ENCODE results near the gene ARPC2. TPM values are rescaled to one million over a fixed set of nuclear protein-coding genes. Genes with fewer than 3 reads are reported as not detected.
A peak's percentile ranks its signal among the peaks of the same experiment; 100 is the strongest.

The ARPC2 gene
- polyA plus RNA-seq, 3 donors, result 65.3 to 309 (median 256) TPM

DNA sequence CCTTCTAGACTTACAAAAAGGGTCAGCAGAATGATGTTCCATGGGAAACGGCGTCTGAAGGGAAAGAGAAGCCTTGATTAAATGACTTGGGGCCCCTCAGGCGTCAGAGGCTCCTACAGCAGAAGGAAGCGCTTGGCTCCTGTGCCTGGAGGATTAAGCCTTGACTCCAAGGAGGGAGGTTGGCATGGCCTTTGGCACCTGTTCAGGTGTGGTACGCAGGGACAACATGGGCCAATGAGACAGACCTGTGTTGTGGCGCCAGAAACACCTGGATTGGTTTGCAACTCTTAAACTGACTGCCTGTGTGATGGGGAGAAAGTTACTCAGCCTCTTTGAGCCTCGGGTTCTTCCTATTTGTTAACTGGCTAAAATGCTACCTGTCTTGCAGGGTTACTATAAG is 60.9 kb downstream of the ARPC2 start:
- 54 to 89% (median 64%) methylated on average over 7 of the region's 7 CpGs for WGBS, 3 donors
- H3K27ac ChIP-seq (ENCODE audit: low read depth, low read length), result no peak overlapping the region

DNA sequence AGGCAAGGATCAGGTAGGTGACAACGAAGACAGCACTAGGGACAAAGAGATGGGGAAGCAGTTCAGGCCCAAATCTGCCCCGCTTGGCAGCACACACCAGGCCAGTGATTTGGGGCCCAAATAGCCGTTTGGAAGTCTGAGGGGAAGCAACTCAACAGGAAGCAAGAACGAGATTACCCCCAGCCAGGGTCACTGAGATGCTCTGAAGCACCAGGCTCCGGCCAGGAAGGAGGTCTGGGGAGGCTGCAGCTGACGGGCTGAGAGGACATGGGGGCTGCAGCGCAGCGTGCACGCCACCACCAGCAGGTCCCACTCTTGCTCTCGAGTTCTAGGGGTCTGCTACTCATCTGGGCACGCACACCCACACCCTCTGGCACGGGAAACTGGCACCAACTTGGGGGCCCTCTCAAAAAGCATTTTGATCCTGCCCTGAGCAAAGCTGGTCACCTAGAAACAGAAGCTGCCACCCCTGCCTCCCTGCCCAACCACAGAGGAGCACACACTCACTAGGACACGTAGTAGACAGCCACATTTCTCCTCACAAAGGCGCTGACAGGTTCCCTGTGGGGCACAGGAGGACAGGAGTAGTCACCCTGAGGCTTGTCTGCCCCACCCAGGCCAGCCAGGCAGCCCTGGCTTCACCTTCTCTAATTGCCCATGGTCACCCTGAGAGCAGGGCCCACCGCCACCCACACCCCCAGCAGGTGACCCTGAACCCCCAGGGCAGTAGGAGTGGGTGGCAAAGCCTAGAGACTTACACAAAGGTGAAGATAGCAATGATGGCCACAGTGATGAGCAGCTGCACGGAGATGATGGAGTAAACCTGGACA is 61.8 kb downstream of the ARPC2 start:
- no peak overlapping the region for H3K27ac ChIP-seq (ENCODE audit: low read depth, low read length)
- 81 to 84% (median 81%) methylated on average over 16 of the region's 16 CpGs for WGBS, 3 donors

DNA sequence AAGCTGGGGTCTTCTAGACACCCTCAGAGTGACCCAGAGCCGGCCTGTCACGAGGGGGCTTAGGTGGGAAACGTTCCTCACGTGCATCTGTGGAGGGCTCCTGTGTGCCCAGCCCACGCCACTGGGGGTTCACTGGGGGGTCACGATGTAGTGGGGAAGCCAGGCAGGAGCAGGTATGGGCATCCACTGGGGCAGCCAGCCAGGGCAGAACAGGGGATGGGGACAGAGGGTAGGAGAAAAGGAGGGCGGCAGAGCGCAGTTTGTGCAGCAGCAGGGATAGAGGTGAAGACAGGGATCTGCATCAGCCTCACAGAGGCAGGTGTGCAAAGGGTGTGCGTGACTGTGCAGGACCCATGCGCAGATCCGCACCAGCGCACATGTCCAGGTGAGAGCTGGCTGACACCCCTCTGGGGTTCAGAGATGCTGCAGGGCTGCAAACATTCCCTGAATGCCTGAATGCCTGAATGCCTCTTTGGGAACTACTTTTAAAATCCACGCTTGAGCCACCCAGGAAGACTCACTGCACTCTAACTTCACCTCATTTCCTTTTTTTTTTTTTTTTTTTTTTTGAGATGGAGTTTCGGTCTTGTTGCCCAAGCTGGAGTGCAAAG is 63.4 kb downstream of the ARPC2 start:
- WGBS, 3 donors, result 91 to 92% (median 92%) methylated on average over 14 of the region's 14 CpGs
- no peak overlapping the region for H3K27ac ChIP-seq (ENCODE audit: low read depth, low read length)

DNA sequence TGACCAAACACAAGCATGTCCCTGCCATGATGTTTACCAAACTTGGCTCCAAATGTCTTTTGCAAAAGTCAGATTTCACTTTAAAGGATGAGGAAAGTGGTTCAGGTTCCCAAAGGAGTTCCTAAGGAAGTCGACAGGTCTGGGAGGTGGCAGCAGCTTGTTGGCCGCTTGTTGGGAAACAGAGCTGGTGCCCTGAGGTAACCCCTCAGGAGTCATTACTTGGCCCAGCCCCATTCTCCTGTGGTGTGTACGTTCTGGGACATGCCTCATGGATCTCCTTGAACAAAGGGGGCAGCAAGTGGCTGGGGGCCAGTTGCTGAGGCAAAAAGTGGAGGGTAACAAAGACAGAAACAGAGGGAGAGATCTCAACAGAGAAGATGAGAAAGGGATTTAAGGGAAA is 64.5 kb downstream of the ARPC2 start:
- H3K27ac ChIP-seq (ENCODE audit: low read depth, low read length), result no peak overlapping the region
- WGBS, 3 donors, result 18 to 60% (median 49%) methylated on average over 3 of the region's 3 CpGs

DNA sequence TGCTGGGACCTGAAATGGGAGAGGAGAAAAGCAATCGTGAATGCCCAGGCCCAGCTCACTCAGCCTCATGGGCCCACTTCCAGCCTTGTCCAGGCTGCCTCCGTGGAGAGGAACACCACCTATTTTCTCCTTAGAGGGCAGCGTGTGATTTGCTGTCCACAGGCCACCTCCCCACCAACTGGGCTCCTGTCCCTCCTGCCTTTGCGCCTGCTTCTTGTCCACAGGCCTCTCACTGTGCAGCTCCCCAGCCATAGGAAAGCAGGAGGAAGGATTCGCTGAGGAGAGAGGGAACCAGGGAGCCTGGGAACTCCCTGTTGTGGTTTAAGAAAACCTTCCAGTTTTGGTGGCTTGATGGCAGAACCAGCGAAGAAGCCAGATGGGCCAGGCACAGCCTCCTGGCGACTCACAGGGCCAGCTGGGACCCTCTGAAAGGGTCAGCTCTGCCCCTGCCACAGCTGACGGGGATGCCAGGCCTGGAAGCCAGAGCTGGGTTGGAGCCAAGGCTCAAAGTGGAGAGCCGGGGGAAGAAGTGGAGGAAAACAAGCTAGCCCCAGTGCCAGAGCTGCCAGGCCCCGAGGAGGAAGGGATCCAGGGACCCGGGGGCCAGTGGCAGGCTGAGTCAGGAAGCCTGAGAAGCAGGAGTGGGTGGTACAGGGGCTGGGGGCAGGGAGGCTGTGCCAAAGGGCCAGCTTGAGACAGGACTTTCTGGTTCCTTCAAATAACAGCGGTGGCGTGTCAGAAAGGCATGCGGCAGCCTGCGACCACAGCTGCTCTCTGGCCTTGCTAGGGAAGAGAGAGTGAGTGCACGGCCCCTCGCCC is 65.4 kb downstream of the ARPC2 start:
- peak overlapping the region; percentile 24 for H3K27ac ChIP-seq (ENCODE audit: low read depth, low read length)

DNA sequence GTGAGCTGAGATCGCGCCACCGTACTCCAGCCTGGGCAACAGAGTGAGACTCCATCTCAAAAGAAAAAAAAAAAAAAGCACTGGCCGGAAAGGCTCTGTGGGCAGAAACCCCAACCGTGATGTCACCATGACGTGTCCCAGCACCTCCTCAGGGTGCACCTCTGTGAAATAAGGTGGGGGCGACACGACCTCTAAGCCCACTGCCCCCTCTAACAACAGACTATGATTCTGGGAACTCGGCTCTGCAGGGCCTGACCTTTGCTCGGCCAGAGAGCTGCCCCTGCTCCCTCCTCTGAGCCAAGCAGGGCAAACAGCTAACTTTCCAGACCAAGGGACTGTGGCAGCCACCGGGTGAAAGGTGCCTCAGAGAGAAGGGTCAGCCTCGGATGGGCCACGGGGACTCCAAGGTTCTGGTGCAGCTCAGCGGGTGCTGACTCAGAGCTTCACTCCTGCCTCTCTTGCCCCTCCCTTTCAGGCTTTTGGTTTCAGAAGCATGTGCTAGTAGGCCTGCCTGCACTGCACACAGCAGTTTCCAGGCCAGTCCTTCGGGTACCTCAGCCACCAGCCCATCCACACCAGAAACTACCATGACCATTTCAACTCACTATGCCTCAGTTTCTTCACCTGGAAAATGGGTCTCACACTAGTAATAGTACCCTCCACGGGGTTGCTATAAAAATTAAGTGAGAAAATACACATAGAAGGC is 67.3 kb downstream of the ARPC2 start:
- 37 to 59% (median 53%) methylated on average over 16 of the region's 16 CpGs for WGBS, 3 donors
- no peak overlapping the region for H3K27ac ChIP-seq (ENCODE audit: low read depth, low read length)

More for the DNA sequence above, 65.4 kb downstream of the ARPC2 start:
- 36 to 69% (median 69%) methylated on average over 17 of the region's 17 CpGs for whole genome bisulfite sequencing, 3 donors

DNA sequence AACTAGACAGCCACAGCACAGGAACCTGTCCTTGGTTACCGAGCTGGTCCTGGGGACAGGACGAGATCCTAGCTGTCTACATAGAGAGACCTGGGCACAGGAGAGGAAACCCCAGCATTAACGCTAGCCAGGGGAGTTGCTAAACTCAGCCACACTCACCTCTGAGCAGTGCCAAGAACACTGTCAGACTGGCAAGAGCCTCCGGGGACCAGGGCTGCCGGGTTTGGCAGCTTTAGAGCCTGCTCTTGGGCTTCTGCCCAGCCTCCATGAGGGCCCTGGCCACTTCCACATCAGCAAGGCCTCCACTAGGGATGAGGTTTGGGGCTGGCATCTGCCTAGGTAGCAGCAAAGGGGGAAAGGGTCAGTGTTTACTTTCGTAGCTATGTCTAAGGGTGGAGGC is 68.6 kb downstream of the ARPC2 start:
- peak overlapping the region; percentile 32 for H3K27ac ChIP-seq (ENCODE audit: low read depth, low read length)
- 16 to 38% (median 28%) methylated on average over 6 of the region's 6 CpGs for WGBS, 3 donors

DNA sequence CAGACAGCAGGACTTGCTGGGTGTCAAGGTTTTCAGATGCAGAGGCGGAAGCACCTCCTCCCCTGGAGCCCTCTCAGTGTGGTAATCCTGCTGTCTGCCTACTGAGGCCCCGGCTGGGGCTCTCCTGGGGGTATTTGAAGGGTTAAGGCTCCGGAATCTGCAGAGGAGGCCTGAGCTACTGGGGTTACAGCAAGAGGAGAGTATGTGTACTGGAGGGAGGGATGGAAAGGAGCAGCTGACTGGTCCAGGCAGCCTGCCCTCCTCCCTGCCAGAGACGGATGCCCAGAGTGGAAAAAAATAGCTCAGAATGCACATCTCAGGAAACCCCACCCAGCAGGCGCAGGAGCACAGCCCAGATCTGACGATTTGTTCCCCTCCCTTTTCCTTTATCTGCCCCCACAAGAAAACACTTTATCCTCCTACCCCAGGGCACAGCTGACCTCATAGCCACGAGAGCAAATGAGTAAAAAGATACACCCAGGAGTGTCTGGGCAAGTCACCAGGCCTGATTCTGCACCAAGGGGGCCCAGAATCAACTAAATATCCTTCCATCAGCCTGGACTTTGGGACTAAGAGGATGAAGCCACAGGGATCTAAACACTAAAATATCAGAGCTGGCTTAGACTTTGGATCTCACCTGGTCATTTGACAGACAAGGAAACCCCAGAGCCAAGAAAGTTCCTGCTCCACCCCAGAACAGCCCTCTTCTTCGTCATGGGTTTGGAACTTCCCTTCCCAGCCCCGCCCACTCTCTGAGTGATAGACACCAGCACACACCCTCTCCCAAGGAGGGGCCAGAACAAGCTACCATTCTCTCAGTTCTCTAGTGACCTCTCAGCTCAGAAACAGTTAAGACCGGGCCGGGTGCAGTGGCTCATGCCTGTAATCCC is 69.8 kb downstream of the ARPC2 start:
- WGBS, 3 donors, result 3 to 6% (median 3%) methylated on average over 10 to 11 of the region's 11 CpGs
- peak overlapping the region; percentile 75 for H3K27ac ChIP-seq (ENCODE audit: low read depth, low read length)

DNA sequence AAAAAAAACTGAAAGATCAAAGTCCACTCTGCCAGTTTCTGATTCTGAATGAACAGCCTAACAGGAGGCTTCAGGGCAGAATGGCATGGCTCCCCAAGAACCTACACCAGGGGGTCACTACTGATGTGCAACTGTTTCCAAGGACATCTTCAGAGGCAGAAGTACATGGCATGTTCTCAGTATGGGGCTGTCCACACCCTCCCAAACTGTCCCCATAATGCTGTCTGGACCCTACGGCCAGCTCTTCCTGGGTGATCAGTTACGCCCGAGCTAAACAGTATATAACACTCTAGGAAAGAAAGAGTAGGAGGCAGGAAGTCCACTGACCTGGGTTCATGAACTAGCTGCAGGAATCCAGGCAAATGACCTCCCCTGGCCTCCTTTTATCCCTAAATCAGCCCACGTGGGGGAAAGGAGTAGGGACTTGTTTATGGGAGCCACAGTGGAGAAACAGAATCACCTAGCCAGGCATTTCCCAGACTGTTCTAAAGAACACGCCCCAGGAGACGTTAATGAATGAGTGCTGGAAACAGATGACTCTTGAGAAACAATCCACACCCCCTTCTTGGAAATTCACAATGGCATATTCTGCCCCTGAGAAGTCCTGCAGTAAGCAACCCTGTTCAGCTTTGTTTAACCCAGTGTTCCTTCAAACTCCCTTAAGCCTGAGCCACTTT is 72.8 kb downstream of the ARPC2 start:
- WGBS, 3 donors, result 6 to 33% (median 19%) methylated on average over 6 of the region's 6 CpGs
- H3K27ac ChIP-seq (ENCODE audit: low read depth, low read length), result peak overlapping the region; percentile 92

DNA sequence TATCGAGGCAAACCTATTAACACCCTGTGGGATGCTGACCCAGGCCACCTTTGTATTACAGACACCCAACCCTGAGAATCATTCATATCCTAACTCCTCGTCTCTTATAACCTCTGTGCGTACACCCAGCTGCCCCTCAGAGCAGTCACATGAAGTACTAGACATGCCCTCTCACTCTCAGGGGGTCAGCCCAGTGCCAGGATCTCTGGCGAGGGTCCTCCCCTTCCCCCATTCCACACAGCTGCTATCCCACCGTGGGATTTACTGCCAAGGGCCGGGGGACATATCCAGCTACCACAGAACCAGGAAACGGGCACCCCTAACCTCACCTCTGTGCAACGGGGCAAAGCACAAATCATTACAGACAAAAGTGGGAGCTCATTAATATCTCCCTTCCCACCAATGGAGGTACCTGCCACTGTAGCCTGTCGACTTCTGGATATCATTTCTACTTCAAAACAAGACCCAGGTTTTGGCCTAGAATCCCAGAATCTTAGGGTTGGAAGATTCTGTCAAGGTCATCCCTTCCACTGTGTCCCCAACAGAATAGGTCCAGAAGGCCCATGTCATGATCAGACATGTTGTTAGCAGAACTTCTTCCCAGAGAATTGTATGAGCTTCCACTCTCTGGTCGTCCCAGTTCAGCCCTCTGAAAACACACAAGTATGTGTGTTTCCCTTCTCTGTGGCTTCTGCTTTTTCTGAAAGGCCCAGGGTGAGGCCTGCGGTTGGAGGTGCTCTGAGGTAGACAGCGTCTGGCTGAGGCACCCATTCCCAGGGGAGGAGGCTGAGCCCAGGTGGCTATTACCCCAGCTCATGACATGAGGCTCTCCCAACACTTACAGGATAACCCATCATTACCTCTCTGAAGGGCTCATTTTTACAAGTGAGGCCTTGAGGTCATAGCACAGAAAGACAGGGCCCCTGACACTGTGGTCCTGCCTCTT is 73.6 kb downstream of the ARPC2 start:
- peak overlapping the region; percentile 92 for H3K27ac ChIP-seq (ENCODE audit: low read depth, low read length)
- 13 to 40% (median 35%) methylated on average over 12 of the region's 12 CpGs for WGBS, 3 donors

DNA sequence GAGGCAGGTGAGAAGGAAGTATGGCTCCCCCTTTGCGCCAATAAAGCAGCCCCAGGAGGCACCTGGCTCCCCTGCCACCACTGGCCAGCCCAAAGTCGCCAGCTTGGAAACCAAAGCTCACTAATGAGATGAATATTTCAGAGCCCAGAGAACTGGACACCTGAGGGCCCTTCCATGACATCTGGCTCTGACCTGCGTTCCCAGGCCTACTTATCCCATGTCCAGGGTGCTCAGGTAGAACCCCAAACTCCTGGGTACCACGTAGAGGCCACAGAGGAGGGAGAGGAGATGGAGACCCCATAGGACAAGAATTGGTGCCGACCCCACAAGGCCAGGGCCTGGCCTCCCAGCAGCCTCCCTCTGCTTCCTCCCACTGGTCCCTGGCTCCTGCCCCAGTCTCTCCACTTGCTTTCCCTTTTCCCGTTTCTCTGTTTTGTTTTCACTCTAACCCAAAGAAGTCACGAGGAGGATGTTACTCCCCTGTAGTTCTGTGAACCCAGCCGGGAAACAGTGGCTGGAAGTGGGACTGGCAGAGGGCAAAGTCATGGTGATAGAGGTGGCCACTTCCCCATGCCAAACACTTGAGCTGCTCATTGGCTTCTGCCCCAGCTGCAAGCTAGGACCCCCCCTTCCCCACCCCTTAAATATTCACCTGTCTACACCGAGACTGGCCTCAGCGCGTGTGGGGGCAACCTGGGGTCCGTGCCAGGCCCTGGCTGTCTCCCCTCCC is 74.5 kb downstream of the ARPC2 start:
- WGBS, 3 donors, result 9 to 28% (median 18%) methylated on average over 11 to 12 of the region's 12 CpGs
- H3K27ac ChIP-seq (ENCODE audit: low read depth, low read length), result peak overlapping the region; percentile 92

DNA sequence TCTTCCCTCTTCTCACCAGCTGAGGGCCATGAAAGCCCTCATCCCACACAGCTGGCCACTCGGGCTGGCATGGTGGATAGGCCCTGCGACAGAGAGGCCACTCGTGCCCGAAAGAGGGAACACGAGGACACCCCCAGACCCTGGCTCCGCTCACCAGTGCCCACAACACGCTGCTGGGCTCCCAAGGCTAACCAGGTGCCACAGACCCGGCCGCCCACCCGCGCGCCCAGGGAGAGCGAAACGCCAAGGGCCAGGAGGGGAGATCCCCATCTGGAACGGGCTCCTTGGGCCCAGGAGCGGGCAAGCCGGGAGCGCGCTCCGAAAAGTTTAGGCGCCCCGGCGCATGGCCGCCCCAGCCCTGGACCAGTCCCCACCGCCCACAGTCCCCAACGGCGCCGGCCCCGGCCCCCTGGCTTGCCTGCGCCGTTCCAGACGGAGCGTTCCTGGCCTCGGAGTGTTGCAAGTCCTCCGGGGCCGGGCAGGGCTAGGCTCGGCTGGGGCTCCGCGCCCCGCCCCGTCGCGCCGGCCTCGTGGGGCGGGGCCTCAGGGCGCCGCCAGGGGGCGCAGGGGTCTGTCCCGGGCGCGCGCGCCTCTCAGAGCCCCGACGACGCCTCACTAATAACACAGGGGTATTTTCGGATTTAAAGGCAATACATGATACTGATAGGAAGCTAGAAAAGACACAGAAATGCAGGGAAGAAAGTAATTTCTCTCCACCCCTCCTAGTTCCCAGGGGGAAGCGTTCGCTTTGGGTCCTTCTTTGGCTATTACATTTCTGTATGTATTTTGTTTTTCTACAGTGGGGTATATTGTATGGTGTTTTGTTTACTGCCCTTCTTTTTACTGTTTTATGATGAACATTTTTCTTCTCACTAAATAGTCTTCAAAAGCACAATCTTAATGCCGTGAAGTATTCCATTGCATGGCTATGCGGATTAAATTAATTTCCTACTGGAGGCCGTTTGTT is 75.3 kb downstream of the ARPC2 start, which contains the start of gene TMBIM1:
Gene TMBIM1, minus strand, starts transcription at position 456 of the 967 bp plus-strand sequence. CDS start 10,362 bp downstream, outside the sequence.
- 4 to 5% (median 5%) methylated on average over 57 to 63 of the region's 63 CpGs for WGBS, 3 donors

DNA sequence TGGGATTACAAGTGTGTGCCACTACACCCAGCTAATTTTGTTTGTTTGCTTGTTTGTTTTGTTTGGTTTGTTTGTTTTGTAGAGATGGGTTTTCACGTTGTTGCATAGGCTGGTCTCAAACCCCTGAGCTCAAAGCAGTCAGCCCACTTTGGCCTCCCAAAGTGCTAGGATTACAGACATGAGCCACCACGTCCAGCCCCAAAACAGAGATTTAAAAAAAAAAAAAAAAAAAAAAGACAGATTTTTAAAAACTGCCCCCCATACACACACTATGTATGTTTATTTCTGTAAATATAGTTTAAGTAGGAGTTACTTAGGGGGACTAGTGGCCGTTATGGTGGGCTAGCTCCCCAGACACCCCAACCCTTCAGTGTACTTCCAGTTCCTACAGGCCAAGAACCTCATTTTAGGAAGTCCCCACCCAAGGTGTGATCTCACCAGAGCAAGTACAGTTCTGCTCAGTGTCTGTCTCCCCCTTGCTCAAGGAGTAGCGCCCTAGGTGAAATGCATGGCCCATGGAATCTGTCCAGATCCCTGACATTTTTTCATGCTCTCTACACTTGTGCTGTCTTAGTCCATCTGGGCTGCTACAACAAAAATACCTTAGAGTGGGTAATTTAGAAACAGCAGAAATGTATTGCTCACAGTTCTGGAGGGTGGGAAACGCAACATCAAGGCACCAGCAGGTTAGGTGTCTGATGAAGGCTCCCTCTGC is 76.9 kb downstream of the ARPC2 start:
- H3K27ac ChIP-seq (ENCODE audit: low read depth, low read length), result no peak overlapping the region
- 42 to 69% (median 63%) methylated on average over 5 of the region's 5 CpGs for WGBS, 3 donors

More for the DNA sequence above, 75.3 kb downstream of the ARPC2 start, which contains the start of gene TMBIM1:
- H3K27ac ChIP-seq (ENCODE audit: low read depth, low read length), result peak within 1 kb of the TSS; percentile 92

Measured in adipose tissue (tissue), 3 donors.